HG03103 (cell line): ENCODE results near the gene GPR89B.
"Not testable (repeated sequence)": the region's sequence is repeated elsewhere in the genome, so short reads cannot be mapped to it uniquely, and the experiment has no call there.

ENCODE experiments used
- ATAC-seq: cut with Tn5 transposase; IDR thresholded peaks from one replicate; pipeline ENCODE4 v1.9.1; 2021; ENCODE audit warnings: low read depth; ENCODE audit not compliant: unreplicated experiment

The GPR89B gene

DNA sequence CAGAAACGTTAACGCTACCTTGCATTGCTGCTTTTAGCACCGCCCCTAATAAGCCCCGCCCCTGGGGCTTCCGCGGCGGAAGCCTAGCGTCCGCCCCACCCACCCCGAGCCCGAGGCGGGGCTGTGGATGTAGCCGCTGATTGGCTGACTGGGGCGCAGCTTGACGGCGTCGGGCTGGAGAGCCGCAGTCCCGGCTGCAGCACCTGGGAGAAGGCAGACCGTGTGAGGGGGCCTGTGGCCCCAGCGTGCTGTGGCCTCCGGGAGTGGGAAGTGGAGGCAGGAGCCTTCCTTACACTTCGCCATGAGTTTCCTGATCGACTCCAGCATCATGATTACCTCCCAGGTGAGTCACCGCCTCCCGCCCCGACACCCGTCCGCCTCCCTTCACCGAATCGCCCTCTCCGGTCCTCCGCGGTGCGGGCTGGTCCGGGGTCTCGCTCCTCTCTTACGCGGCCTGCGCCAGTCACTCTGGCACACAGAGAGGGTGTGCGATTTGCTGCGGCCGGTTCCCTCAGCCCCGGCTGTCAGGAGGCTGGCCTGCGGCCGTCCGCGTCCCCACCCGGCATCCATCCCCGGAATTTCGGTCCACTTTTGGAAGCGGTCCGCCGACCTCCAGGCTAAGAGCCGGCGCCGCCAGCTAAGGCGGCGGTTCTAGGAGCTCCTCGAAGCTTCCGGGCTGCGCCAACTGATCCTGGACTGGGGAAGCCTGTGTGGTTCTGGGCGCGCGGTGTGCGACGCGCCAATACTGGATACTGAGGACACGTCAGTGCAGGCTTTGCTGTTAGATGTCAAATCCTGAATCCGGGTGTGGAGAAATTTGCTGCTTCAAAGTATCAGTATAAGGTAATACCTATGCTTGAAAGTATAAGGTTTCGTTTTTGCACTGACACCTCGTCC is at the start of gene GPR89B:
GPR89B (plus strand) TSS at position 185 of the 897 bp plus-strand sequence; CDS start at position 302, 117 bp downstream.
- peak; percentile 95 for ATAC-seq

DNA sequence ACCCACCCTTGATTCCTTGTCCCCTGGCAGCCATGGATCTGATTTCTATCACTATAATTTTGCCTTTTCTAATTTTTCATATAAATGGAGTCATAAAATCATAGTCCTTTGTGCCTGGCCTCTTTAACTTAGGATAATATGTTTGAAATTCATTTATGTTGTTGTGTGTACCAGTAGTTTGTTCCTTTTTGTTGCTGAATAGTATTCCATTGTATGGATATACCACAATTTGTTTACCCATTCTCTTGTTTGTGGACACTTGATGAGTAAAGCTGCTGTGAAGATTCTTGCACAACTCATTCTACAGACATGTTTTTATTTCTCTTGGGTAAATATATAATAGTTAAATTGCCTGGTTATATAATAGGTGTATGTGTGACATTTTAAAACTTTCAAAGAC is 48.3 kb upstream of the GPR89B start:
- ATAC-seq = no peak

DNA sequence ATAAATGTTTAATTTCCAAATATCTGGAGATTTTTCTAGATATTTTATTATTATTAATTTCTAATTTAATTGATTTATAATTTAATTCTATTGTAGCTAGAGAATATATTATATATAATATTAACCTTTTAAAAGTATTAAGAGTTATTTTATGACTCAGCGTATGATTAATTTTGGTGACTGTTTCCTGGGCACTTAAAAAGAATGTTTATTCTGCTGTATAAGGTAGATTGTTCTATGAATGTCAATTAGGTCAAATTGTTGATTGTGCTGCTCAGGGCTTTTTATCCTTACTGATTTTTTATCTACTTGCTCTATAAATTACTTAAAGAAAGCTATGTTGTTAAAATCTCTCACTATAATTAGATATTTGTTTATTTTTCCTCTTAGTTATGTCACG is 45.7 kb upstream of the GPR89B start:
- ATAC-seq = no peak

DNA sequence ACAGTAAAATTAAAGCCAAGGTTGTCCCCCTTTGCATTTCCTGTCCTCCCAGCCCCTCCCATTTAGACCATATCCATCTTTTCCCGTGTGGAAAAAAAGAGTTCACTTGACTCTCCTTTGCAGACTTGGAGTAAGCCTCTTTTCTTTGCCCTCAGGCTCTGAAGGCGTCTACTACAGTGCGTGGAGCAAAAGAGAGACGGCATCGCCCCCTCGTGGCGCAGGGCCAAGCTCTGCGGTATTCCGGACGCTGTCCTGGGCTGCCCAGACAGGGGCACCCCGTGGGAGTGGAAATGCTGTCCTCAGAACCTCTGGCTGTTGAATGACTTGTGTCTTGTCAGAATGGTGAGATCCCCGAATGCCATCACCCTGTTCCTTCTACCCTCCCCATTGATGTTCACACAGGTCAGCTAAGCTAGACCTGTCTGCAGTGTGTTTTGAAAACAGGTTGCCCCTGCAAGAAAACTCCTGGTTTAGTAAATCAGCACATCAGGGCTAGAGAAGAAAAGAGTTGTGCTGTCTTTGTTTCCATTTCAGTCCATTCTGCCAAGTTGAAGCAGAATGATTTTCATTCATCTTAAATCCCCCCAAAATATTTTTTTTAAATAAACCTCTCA is 37.9 kb upstream of the GPR89B start:
- no peak for ATAC-seq

DNA sequence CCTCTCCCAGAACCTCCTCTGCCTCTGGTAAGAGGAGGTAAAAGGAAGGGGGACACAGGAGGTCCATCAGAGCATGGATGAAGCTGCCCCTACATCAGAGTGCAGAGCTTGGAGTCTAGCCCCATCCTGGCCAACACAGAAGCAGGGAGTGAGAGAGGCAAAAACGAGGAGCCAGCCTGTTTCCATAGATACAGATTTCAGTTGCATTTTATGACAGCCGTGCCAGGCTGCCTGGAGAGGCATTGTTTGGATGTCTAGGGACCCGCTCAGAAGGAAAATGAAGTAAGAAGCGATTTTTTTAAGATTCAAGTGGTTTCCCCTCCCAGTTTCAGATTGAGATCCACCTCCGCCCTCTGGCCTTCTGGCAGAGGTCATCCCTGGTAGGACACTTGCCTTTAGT is 37.1 kb upstream of the GPR89B start:
- ATAC-seq = no peak

DNA sequence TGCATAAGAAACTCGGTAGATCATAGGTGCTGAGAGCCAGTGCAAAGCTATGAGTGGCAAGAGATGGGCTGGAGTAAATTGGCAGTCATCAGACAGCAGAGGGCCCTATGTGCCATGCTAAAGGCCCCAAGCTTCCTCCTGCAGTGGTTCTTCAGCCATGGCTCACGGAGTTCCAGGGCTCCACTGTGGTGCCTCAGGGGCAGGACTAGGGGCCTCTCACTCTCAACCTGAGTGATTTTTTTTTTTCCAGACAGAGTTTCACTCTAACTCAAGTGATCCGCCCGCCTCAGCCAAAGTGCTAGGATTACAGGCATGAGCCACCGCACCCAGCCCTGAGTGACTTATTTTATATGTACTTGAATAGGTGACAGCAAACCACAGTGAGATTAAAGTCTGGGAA is 36.0 kb upstream of the GPR89B start:
- no peak for ATAC-seq

DNA sequence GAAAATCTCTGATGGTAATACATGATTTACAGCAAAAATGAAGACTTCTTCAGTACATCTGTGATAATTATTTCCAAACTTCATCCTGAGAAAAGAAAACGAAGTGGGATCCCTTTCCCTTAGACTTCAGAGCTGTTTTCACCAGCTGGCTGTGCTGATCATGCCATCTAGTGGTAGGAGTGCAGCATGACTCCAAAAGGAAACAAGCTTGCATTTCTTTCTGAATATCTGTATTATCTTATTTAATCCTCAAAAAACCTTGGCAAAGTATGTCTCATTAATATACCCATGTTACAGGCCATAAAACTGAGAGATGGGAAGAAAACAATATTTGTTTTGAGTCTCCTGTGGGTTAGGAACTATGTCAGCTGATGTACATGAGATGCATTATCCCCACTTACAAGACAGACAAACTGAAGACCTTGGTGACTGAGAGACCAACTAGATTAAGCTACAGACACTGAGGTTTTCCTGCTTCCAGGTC is 35.4 kb upstream of the GPR89B start:
- ATAC-seq = no peak

DNA sequence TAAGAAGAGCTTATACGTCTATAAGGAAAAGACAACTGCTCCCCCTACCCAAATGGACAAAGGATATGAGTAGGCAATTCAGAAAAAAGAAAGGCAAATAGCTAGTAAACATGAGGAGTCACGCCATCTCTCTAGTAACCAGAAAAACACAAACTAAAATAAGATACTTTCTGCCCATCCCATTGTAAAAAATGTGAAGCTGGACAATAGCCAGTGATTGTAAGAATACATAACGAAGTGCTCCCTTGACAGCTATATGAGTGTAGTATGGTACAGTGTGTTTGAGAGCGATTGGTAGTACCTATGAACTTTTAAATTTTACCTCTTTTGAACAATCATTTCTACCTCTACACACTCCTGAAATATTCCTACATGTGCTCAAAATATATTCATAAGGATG is 33.1 kb upstream of the GPR89B start:
- ATAC-seq = no peak

DNA sequence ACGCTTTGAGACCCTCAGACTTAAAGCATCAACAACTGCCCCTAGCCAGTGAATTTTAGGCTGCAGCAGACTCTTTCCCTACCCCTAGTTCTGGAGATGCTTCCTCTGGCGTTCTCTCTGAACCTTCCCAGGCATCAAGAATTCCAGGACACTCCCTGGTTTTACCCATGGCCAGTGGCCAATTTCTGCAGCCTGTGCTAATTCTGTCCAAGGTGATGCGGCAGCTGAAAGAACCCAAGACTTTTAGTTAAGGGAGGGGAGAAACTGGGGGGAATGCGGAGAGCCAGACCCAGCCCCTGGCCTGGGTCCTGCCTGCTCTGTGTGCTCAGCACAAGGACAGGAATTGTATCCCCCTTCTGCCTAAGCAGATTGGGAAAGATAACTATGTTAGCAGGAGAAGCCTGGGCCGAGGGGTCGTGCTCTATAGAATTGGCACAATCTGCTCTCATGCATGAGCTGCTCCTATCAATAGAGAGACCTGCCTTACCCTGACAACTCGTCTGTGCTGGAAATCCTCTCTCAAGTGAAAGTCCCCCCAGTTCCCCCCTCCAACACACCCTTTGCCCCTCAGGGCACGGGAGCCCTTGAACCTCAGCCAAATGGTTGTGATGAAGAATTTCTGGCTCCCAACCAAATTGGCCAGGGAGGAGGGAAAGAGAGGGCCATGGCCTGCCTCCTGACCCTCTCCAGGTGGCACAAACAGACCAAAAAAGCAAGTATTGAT is 31.0 kb upstream of the GPR89B start:
- no peak for ATAC-seq

DNA sequence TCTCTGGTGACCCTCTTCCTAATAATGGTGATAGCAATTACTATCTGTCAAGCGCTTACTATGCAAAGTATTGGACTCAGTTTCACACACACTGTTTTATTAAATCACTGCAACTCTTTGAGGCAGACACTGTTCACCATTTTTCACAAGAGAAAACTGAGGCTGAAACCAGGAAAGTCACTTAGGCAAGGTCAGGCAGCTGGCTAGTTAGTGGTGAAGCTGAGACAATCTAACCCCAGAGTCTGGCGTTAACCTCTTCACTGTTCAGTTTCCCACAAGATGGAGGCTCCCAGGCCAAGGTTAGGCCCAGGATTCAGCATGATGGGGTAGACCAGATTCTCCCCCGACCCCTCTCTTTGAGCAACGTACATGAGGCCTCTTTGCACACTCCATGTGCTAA is 30.4 kb upstream of the GPR89B start:
- ATAC-seq = no peak

DNA sequence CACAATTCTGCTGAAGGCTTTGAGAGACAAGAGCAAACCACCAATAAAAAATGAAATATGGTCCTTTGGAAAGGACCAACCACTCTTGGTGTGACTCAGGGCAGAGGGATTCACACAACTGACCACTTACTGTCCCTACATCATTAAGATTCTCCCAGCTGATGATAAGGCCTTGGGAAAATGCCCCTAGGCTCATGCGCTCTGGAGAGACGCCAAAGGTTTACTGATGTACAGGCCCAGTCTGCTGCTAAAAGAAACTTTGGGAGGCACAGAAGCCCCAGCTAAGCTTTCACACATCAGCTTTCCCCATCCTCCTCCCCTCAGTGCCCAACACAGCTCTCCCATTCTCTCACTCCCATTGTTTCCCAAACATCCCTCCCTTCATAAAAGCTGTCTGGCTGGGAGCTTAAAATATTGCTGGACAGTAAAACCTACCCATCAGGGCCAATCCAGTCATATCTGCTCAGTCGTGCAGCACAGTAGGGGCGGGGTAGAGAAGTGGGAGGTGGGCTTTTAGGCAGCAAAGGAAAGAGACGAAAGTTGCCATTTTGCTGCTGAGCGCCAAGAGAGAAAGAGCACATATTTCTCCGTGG is 25.9 kb upstream of the GPR89B start, which contains the start of gene GJA8:
GJA8 (plus strand) TSS at position 543 of the 593 bp plus-strand sequence. CDS start 5,161 bp downstream, outside the sequence.
- ATAC-seq = no peak

DNA sequence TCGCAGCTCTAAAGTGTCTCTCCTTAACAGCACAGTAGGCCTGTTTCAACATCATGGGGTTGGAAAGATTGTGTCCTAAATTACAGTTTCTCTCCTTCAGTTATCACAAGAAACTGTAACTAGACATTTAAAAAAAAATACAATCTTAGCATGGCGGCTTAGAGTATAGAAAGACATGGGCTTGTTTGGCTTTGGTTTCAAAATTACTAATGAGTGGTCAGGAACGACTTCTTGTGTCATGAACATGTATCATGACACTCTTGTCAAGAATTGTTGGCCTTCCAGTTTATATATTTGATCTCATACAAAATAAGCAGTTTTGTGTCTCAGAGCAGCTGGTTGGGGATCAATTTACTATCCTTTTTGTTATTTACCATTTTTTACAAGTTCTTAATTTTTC is 23.5 kb upstream of the GPR89B start:
- no peak for ATAC-seq

DNA sequence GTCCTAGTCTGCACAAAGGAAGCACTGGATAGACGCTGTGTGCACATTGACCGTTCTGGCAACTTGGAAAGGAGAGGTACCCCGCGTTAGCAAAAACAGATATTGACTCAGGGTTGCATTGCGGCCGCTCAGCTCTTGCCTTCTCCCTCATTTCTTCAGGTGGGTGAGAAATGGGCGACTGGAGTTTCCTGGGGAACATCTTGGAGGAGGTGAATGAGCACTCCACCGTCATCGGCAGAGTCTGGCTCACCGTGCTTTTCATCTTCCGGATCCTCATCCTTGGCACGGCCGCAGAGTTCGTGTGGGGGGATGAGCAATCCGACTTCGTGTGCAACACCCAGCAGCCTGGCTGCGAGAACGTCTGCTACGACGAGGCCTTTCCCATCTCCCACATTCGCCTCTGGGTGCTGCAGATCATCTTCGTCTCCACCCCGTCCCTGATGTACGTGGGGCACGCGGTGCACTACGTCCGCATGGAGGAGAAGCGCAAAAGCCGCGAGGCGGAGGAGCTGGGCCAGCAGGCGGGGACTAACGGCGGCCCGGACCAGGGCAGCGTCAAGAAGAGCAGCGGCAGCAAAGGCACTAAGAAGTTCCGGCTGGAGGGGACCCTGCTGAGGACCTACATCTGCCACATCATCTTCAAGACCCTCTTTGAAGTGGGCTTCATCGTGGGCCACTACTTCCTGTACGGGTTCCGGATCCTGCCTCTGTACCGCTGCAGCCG is 20.3 kb upstream of the GPR89B start:
- ATAC-seq = no peak

DNA sequence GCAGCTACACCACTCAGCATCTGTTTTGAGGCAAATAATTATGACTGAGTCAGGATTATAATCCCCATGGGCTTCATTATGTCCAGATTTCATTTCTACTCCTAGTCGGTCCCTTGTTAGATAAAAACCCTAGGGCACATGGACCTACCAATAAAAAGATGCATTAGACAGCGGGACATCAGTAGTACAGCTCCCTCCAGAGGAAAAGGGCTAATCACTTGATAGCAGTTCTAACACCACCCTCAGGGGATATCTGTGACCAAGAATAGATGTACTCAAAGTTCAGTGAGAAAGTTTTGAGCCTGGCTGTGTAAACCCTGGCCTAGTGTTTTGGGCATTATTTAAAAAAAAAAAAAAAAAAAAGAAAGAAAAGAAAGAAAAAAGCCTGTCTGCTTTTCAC is 15.7 kb upstream of the GPR89B start:
- no peak for ATAC-seq

DNA sequence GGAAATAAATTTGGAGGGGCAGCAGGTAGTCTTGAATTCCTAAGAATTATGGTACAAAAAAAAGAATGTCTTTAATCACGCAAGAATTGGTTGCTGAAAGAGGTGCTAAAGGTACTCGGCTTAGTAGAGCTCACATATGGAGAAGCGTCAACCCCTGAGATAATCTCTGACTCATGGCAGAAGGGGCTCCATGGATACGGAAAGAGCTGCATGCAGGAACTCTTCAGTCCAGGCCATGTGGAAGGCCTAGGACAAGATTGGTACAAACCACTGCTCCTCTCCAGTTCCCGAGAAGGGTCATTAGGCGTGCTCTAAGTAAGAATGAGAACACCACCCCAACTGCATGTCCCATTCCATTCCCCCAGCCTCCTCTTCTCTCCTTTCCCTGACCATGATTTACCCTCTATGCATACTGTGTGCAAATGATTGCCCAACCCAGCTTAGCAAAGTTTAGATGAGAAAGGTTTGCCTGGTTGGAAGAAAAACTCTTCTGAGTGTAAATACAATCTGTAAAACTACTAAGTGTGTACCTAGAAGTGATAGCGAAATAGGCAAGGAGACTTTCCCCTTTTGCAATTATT is 14.8 kb upstream of the GPR89B start:
- no peak for ATAC-seq

DNA sequence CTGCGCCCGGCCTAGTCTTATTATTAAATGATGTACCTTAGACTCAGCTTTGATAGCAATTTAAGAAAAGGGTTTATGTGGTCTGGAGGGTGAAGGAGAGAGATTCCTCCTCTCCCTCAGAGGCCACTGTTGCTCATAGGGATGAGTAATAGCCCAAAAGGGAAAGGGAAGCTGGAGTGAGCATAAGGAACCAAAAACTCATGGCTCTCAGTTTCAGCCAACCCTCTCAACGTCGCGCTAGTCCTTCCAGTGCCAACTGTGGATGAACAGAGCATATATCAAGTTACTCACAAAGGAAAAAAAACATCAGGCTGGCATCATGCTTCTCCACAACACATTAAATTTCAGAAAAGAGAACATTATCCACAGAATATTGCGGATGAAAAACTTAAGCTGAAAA is 8.3 kb upstream of the GPR89B start:
- ATAC-seq = no peak

DNA sequence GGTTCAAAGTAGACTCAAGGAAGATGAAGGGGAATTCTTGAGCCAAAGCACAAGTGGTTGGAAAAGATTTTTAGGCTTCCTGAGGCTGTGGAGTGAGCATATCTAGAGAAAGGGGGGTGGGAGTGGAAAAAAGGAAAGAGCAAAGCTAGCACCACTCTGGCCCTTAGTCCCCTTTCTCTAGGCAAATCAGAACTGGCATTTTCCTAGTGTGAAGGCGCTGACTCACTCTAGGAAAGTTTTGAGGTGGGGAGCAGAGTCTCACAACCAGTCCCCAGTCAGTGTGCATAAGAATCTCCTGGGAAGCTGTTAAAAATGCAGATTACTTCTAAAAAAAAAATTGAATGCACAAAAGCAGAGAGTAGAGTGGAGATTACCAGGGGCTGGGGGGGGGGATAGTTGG is 3.4 kb upstream of the GPR89B start:
- ATAC-seq = no peak

DNA sequence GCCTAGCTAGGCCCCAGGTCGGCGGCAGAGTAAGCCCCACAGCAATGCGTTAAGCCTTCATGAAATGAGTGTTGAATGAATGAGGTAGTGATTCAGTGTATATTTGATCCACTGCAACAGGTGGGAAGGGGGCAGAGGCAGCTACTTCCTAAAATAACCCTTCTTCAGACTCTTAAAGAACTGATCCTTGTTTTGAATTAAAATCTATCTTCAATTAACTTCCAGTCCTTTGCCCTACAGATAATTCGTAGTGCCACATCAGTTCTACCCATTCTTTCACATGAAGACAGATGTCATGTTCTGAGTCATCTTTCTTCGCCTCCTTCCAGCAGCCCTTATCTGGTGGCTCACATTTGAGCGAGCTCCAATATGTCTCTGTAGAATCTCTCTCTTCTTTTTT is 1.0 kb upstream of the GPR89B start:
- not testable (repeated sequence) for ATAC-seq

DNA sequence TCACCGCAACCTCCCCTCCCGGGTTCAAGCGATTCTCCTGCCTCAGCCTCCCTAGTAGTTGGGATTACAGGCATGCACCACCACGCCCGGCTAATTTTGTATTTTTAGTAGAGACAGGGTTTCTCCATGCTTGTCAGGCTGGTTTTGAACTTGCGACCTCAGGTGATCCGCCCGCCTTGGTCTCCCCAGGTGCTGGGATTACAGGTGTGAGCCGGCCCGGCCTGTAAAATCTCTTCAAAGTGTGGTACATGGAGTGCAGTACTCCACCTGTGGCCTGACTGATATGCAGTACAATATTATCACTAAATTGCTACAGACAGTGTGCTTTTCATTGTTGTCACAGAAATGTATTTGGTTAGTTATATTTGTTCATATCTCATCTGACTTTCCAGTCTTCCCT is 531 bp upstream of the GPR89B start:
- not testable (repeated sequence) for ATAC-seq

DNA sequence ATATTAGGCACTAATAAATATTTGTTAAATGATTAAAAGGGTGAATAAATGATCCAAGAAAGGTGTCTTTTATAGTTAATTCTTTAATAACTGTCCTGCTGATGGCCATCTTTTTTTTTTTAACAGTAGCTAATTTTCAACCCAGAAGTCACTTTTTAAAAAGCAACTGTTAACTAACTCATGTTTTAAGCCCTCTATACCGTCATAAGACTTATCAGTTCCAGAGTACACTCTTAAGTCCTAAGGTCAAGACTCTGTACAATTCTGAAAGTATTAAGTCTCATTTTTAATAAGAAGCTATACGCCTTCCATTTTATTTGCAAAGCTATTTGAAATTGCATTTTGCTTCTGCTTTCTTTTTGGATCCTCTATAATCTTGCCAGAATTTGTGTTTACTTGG is 2.9 kb downstream of the GPR89B start:
- not testable (repeated sequence) for ATAC-seq
